Cerebellar cortex (tissue), 1 donor: ENCODE measurements around the gene CTXN1.
A peak's percentile ranks its signal among the peaks of the same experiment; 100 is the strongest.
"Not testable (repeated sequence)": the region's sequence is repeated elsewhere in the genome, so short reads cannot be mapped to it uniquely, and the experiment has no call there.

ENCODE experiments used
- DNase-seq: peaks from one replicate; pipeline ENCODE4 v3.0.0-alpha.2; 2015; ENCODE audit warnings: low spot score

The CTXN1 gene

GRCh38 chr19:7925171-7925851 lies 624 bp downstream of the CTXN1 start:
- peak; percentile 69 for DNase-seq

- DNase-seq, result no peak
These were observed 1.2 kb downstream of the CTXN1 start for GRCh38 chr19:7924651-7925170.

DNA sequence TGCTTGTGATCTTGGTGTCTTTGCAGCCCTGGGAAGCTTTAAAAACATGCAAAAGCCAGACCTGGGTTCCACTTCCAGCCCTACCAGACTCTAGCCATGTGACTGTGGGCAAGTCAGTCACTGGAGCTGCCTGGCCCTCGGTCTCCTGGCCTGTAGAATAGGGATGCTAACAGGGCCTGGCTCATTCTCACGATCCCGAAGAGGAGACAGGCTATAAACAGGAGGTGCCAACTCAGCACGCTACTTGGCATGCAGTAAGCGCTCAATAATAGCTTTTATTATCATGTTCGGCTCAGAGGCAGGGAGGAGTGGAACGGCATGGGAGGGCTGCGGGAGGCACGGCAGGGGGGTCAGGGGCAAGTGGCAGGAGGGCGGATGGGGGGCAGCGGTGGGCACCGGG lies 1.7 kb downstream of the CTXN1 start:
- no peak for DNase-seq

DNA sequence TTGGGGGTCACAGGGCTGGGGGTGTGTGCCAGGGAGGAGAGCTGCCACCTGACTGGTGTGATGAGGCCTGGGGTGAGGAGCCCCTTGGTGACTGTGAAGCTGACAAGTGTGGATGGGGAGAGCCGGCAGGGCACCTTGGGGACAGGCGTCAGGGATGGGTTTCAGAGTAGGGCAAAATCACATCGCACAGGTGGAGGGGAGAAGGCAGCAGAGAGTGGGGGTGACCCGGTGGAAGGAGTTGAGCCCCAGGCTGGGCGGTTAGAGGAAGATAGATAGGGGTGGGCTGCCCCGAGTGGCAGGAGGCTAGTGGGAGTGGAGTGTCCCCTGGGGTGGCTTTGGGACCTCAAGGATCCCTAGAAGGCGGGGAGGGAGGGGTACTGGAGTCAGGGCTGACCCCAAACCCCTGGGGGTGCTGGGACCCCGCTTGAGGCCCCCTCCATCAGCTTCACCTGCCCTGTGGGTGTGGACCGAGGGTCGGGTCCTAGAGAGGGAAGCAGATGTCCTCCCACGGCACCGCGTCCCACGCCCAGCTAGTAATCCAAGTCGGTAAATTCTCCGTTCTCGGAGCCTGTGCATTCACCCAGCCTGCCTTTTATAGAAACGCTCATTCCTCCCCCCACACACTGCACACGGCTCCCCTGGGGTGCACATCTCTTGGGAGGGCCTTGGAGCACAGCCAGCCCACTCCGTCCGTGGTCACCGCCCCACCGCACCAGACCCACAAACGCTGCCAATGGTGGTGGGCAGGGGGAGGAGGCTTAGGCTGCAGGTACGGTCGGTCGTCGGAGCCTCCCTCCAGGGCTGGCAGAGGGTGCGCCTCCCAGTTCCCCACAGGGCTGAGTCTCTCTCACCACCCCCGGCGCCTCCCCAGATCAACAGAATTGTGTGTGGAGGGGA lies 2.4 kb downstream of the CTXN1 start:
- DNase-seq, result no peak

- no peak for DNase-seq
These were observed 3.1 kb downstream of the CTXN1 start for GRCh38 chr19:7922836-7923195.

GRCh38 chr19:7921967-7922835 lies 3.7 kb downstream of the CTXN1 start:
- DNase-seq, result no peak

DNA sequence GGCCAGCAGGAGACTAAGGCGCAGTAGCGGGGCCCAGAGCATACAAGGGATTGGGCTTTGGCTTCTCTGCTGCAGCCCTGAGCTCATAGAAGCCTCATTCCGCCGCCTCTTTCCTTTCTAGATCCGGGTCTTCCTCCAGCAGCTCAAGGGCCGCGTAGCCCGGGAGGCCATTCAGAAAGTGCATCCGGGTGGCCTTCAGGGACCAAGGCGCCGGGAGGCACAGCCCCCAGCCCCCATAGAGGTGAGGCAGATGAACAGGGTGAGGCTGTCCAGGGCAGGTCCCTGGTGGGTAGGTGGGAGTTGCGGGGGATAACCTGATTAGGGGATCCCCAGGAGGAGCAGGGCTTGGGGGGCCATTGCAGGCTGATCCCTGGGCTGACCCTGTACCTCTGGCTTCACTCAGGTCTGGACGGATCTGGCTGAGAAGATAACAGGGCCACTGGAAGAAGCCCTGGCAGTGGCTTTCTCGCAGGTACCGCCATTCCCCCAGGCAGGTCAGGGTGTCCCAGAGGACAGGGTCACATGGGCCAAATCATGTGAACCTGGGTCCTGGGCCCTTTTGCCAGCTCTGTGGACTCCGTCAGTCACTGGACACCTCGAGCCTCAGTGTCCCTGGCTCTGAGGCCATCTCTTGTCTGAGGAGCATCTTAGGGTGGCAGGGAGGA lies 4.5 kb downstream of the CTXN1 start:
- no peak for DNase-seq

DNA sequence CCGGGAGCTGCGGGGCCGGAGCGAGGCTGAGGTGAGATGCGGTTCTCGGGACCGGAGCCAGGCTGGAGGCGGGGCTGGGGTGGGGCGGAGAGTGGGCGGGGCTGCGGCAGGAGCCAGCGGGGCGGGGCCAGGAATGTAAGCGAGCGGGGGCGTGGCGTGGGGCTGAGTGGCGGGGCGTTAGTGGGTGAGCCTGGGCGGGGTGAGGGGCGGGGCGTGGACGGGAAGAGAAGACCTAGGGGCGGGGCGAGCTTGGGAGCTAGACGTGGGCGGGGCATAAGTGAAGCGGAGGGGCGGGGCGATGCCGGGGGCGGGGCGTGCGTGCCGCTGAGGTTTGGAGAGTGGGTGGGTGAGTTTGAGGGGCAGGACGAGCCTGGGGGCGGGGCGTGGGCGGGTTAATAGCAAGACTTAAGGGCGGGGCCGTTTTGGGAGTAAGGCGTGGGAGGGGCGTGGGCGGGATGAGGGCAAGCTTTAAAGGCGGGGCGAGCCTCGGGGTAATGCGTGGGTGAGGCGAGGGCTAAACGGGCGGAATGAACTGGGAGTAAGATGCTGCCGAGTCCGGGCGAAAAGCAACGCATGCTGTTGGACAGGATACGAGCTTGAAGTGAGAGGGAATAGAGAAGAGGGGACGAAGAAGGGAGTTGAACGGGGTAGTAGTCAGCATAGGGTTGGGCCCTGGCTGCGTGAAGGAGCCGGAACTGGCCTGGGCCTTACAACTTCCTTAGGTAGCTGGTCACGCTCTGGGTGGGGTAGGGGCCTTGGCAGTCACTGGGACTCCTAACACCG lies 5.2 kb downstream of the CTXN1 start:
- DNase-seq, result peak; percentile 95

- peak; percentile 88 for DNase-seq
These were observed 6.1 kb downstream of the CTXN1 start, which contains the start of gene SNAPC2 for GRCh38 chr19:7919610-7920518. Gene SNAPC2 (plus strand): TSS chr19:7920338. CDS start chr19:7920367, 29 bp downstream.

DNA sequence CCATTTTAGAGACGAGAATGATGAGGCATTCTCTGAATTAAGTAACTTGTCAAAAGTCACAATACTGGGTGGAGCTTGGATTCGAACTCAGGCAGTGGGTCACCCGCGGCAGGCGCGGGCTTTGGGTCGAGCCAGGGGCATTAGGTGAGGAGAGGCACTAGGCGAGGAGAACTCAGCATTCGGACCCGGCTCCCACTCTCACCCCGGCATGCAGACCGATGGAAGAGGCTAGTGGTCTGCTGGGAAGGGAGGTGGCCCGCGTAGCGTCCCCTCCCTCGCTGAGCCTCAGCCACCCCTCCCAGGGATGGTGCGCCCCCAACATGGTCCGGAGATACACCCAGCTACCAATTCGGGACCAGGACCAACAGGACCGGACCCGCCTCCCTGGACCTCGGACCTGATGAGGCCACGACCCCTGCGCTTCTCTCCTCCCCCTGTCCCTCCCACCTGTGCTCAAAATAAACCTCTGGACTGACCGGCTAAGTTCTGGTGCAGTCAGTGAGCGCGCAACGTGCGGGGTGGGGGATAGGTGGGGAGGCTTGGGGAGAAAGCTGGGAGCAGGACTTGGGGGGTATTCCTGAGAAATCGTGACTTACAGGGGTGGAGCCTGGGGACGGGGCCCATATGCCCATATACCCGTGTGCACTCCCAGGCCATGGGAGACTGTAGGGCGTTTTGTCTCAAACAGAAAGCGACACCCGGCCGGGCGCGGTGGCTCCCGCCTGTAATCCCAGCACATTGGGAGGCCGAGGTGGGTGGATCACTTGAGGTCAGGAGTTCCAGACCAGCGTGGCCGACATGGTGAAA lies 7.1 kb downstream of the CTXN1 start:
- DNase-seq, result no peak

GRCh38 chr19:7918062-7918614 lies 7.8 kb downstream of the CTXN1 start:
- DNase-seq, result not testable (repeated sequence)

DNA sequence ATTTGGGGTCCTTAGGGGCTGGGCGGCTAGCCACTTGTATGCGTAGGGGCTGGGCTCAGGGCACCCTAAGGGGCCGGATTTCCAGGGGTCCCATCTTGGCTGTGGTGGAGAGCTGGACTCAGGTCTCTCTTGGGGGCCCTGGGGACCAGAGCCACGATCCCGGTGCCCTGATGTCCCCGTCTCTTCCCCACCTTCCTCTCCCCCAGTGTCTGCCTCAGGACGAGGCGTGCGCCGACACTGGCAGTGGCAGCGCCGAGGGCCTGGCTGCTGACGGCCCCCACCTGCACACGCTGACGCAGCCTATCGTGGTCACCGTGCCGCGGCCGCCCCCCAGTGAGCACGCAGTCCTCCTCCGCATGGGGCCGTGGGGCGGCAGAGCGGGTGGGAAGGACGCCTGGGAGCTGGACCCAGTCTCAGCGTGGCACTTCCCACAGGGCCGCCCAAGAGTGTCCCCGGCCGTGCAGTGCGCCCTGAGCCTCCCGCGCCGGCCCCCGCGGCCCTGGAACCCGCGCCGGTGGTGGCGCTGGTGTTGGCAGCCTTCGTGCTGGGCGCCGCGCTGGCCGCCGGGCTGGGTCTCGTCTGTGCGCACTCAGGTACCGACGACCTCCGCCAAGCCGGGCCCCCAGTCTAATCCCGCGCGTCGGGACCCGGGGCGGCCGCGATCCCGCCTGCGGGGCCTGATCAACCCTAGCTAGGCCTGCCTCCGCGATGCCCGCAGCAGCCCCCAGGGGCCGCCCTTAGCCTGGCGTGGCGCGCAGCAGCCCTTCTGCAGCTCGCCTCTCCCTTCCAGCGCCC lies 8.5 kb downstream of the CTXN1 start:
- DNase-seq, result peak; percentile 65

DNA sequence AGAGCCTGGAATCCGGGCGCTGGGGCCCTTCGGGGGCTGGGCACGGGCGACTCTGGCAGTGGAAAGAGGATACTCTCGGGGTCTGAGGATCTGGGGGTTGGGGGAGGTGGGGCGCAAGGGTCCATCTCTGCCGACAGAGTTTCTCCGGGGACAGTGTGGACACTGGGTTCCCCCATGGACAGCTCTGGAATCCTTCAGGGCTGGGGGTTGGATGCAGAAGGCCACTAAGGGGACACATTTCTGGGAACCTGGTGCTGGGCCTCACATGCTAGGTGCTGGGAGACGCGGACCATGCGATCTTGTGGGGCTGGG lies 9.0 kb downstream of the CTXN1 start:
- DNase-seq, result no peak

- no peak for DNase-seq
These were observed 9.6 kb downstream of the CTXN1 start for GRCh38 chr19:7916103-7916954.

DNA sequence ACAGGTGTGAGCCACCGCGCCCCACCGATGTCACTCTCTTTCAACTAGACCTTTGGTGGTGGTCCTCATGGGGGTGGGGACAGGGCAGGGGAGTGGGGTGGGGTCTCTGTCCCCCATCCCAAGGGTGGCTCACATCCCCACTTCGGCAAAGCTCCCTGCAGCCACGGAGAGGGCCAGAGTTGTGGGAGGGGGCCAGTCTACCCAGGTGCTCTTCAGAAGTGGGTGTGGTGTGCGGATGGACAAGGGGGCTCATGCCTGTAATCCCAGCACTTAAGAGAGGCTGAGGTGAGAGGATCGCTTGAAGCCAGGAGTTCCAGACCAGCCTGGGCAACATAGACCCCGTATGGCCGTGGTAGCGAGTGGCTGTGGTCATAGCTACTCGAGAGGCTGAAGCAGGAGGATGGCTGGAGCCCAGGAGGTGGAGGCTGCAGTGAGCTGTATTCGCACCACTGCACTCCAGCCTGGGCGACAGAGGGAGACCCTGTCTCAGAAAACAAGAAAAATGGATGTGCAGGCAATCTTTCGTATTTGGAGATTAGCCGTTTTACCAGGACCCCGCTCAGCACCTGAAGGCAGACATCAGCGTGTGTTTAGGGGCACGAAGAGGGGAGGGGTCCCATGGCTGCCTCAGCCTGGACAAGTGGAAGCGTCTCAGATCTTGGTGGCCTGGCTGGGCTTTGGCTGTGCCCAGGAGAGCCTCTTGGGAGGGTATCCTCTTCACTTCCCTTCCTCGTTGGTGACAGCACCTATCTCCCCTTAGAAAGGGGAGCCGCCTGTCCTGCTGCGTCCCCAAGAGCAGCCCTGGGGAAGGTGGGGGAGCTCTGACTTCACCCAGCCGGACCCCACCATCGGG lies 10.5 kb downstream of the CTXN1 start:
- DNase-seq, result no peak

DNA sequence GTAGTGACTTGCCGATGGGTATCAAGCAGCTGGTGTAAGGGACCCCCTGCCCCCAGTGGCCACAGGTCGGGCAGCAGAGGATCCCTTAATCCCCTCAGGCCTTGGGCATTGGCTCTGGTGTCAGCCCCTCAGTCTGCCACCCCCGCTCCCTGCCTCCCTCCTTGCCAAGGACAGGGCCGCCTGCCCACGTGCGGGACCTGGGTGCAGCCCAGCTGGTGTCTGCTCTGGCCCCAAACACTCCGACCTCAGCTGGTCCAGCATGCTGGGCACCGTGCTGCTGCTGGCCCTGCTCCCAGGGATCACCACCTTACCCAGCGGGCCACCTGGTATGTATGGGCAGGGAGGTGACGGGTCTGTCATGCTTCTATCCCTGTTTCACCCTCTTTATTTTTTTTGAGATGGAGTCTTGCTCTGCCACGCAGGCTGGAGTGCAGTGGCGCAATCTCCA lies 11.3 kb downstream of the CTXN1 start, which contains the start of gene TGFBR3L:
TSS of gene TGFBR3L (plus strand) at position 233 of the 448 bp plus-strand sequence.
- no peak for DNase-seq
